OCI-M1 (cell line): ENCODE data around the gene ISYNA1.

Source experiments
- DNase-seq: peaks from one replicate; lab custom pipeline; 2025; lab: John Stamatoyannopoulos, UW

ISYNA1 gene

DNA sequence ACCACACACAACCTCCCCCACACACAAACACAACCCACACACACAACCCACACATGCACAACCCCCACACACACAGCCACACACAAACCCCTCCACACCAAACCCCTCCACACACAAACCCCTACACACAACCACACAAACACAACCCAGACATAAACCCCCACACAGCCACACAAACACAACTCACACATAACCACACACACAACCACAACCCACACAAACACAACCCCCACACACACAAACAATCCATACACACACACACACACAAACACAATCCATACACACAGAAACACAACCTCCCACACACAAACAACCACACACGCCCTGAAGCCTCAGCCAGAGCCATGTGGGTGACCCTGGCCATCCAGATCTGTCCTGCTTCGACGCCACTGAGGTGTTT, 30.0 kb upstream of the ISYNA1 start:
- no peak for DNase-seq

- DNase-seq: no peak
Measured at GRCh38 chr19:18466354-18466753, 28.4 kb upstream of the ISYNA1 start.

DNA sequence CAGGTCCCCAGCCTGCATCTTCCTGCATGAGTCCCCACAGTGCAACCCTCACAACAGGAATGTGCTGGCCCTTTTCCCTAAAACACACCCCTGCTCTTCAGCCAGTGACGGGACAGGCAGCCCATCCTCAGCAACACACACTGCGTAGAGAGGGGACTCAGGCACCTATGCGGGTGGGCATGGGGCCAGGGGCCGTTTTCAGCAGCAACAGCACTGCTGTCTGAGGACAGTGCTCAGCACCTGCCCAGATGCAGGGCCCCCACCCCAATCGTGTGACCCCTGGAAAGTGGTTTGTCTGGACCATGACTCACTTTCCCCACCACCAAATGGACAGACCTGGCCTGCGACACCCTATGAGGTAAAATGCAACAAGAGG, 28.0 kb upstream of the ISYNA1 start:
- no peak for DNase-seq

DNA sequence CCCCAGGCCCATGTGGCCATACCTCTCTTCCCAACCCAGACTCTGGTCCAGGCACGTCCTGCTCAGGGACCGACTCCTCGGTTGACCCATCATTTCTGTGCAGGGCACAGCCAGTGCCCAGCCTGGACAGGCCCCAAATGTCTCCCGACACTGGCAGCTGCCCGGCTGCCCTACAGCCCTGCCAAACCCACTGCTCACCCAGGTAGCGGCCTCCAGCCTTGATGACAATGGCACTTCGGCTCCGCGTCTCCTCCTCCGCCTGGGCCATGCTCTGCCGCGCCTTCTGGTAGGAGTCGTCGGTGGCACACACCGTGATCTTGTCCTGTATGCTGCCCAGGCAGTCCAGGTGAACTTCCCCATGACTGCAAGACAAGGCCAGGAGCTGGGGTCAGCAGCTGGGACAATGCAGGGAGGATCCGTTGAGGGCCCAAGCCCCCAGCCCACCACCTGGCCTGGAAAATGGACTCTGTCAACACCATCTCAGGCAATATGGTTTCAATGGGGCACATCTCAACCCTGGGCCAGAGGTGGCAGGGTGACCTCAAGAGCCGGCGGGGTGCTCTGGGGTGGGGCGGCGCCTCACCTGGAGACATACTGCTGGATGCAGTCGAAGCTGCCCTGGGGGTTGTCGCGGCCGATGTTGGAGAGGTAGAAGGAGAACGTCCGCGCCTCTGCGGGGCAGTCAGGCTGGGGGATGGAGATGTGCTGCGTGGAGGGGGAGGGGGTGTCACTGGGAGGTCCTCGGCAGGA, 27.5 kb upstream of the ISYNA1 start:
- DNase-seq: no peak

GRCh38 chr19:18464646-18465045, 26.7 kb upstream of the ISYNA1 start:
- DNase-seq: no peak

DNA sequence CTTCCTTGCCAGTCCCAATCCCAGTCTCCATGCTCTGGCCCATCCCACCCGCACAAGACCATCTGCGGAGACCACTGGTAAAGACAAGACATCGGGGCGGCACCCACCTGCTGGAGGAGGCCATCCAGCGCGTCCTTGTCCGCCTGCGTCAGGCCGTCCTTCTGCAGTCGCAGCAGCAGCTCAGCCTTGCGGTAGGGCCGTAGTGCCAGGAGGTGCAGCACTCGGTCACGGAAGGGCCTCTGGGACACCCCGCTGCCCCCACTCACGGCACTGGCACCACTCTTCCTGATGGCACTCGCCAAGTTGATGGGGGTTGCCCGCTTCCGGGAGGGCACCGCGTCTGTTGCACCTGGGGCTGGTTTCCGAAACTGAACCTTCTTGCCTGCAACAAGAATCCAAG, 23.5 kb upstream of the ISYNA1 start:
- DNase-seq: no peak

DNA sequence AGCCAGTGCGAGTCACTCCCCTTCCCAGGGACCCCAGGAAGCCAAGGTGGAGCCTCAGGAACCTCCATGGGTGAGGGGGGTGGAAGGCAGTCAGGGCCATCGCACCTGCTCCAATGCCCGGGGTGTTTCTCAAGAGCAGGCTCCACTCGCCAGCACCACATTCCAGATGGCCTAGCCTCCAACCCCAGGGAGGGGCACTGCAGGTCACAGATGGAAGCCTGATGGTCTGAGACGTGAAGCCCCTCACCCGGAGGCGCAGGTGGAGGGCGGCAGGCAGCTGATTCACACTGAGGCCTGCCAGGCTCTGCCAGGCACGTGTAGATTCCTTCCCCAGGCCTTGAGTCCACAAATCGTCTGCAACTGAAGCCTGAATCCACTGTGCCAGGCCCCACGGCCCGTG, 23.0 kb upstream of the ISYNA1 start:
- no peak for DNase-seq

DNA sequence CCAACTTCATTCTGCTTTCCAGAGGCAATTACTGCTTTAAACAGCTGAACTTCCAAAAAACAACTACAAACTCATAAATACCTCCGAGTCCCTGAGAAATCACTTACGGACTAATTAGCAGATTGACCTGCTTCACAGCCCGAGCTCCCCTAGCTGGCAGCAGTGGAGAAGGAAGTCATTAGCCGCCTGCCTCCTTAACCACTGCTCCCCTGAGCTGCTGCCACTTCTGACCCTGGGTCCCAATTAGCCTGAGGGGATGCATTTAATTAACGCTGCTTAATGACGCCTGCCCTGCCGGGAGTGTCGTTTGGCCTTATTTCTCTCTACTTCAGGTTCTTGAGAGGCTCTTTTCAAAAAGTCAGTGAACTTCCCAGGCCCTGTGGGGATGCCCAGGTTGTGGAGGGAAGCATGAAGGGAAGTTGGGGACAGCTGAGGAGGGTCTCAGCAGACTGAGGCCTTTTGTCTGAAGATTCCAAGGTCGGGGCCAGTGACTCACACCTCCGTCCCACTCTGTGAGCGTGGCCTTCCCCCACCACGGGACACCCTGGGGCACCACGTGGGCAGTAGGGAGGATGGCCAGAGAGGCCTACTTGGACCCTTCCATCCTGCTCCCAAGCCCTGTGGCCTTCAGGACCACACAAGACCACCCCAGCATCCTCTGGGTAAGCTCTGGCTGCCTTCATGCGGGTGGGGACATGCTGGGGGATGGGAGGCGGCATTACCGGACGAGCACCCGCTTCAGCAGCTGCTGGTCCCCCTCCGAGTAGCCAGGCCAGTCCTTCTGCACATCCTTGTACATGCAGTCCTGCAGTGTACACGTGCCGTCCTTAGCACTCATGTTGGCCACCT, 19.8 kb upstream of the ISYNA1 start:
- DNase-seq: no peak

DNA sequence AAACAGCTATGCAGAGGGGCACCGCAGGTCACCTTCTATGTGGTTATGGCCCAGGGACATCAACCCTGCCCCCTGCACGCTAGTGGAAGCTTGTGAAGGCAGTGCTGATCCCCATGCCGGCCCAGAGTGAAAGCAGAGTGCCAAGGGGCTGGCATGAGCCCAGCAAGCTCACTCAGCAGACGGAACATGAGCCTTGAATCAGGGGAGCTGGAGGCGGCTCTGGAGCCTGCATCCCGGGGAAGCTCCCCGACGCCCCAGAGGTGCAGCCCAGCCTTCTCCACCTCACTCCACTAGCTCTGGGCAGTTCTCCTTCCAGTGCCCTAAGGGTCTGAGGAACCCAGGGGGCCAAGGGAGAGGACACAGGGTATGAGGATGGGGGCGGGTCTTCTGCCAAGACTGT, 19.0 kb upstream of the ISYNA1 start:
- no peak for DNase-seq

- no peak for DNase-seq
Measured at GRCh38 chr19:18456279-18456678, 18.3 kb upstream of the ISYNA1 start.

- DNase-seq: no peak
Measured at GRCh38 chr19:18453269-18454024, 15.5 kb upstream of the ISYNA1 start.

DNA sequence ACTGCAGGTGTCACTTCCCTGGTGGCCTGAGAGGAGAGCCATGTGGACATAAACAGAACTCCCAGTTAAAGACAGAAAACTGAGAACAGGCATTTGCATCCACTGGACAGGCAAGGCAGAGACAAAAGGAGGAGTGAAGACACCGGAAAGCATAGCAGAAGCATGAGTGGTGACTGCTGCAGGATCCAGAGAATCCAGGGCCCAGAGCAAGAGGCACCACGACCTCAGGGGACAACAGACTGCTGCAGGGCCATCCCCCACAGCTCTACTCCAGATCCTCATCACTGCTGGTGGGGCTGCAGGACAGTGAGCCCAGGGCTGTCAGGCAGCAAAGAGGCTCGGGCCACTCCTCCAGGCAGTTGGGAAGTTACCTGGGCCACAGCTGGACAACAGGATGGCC, 14.5 kb upstream of the ISYNA1 start:
- DNase-seq: no peak

DNA sequence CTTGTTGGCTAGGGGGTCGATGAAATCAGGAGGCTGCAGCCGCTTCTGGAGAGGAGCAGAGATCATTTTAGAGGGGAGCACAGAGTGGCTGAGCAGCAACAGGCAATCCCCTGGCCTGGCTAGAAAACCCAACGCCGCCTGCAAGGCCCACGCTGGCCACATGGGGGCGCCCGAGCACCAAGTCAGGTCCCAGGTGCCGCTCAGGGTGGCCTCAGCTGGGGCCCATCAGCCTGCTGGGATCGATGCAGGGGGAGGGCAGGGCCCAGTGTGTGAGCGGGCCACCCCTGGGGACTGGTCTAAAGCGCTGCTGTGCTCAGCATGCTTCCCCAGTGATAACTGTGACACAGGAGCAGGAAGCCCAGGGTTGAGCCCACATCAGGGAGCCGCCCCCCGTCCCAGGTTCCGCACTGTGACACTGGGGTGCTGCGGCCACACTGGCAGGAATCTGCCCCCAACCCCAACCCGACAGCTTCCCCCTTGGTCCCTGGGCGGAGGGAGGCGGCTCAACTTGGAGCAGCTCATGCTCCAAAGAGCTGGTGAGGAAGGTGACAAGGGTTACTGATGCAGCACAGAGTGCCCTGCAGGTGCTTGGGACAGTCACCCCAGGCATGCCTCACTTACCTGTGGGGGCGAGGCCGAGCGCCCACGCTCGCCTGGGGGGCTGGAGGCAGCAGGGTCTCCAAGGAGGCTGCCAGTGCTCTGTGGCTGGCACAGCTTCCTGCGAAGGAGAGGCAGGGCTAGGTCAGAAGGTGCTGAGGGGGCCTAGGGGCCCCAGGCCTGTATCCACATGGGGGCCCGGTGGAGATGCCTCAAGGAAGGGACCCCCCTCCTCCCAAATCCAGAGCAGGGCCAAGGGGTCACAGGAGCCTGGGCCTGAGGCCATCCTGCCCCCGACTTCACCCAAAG, 13.3 kb upstream of the ISYNA1 start:
- DNase-seq: peak; percentile 86

GRCh38 chr19:18450021-18450930, 12.3 kb upstream of the ISYNA1 start:
- DNase-seq: no peak

GRCh38 chr19:18449552-18449951, 11.6 kb upstream of the ISYNA1 start:
- no peak for DNase-seq

DNA sequence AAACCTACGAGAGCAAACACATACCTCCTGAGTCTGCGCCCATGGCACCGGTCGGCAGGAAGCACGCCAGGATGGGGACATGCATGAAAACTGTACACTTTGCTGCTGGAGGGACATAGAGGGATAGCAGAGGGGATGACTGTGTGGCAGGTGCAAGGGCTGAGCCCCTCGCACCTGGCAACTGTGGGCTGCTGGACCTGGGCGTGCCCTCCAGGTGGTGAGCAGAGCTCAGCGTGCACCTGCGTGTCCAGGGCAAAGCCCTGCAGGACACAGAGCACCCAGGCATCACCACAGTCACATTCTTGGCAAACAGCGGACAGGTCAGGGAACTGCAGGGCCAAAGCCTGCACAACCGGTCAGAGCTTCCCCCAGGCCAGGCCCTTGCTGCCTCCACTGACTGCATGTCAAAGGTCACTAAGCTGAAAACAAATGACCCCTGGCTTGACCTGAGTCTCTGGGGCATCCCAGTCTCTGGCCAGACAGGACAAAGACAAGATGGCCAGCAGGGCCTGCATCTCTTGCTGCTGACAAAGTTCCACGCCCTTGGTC, 9.0 kb upstream of the ISYNA1 start:
- no peak for DNase-seq

DNA sequence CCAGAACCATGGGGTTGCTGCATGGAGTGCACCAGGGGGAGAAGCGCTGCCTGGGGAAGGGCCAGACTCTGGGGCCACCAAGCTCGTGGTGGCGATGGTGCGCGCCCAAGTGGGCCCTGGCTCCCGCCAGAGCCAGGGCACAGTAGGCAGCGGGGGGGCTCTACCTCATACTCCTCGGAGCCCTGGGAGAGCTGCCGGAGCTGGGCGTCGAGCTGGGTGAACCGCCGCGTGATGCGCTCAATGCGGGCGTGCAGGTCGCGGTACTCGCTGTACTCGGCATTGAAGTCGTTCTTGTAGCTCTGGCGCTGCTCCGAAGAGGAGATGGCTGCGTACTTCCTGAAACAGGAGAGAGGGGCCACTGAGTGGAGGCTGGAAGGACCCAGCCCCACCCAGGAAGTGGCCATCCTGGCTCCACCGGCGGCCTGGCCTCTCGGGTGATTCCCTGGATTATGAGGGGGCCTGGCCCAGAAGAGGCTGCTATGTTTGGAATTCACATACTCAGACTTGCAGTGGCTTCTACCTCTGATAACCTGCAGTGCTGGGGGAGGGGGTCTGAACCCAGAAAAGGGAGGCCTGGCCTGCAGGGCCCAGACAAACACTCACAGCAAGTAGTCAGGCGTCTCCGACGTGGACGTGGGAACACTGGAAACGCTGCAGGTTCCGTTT, 8.3 kb upstream of the ISYNA1 start:
- DNase-seq: no peak

DNA sequence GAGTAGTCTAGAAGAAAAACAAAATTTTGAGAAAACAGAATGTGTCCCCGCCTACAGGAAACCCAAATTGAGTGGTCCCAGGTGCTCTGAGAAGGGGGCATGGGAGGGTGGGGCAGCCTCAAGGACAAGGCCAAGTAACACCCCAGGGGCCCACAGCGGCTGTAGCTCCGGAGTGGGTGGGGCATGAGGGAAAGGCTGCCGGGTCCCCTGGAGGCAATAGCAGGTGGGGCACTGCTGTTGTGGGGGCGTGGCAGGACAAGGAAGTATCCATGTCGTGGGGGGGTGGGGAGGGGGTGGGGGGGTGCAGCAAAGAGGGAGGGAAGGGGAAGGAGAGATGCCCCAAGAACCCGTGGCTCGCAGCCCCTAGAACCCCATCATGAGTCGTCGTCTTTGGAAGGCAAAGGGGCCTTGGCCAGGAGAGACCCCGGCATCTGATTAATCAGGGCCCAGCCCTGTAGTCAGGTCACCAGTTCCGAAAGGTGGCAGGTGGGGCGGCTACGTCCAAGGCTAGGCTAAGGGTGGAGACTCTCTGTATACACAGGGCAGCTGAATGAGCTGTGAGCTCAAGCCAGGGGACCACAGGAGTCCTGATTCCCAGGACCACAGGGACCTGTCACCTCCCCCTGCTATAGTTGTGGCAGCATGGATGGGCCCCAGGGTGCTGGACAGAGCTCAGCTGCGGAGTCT, 7.5 kb upstream of the ISYNA1 start:
- no peak for DNase-seq

- no peak for DNase-seq
Measured at GRCh38 chr19:18444513-18444912, 6.6 kb upstream of the ISYNA1 start.
